Smooth muscle cell (in vitro differentiated cells): ENCODE results near the gene RBM19. TPM values are rescaled to one million over a fixed set of nuclear protein-coding genes. Genes with fewer than 3 reads are reported as not detected.

Source experiments
- DNase-seq: peaks from one replicate; lab custom pipeline; 2025; ENCODE audit not compliant: unreplicated experiment; lab: John Stamatoyannopoulos, UW
- H2AFZ ChIP-seq: fragments of 200-600 bp; sonication (generic); 2 replicates; pipeline ENCODE4 v1.6.0; 2016; ENCODE audit warnings: antibody characterized with exemption, low read depth, mild to moderate bottlenecking
- H3F3A ChIP-seq: fragments of 200-600 bp; sonication (generic); 2 replicates; pipeline ENCODE4 v1.6.0; 2017; ENCODE audit warnings: antibody characterized with exemption, low read depth
- H3K27ac ChIP-seq: fragments of 200-600 bp; sonication (generic); 2 replicates; pipeline ENCODE4 v1.5.1; 2016; ENCODE audit warnings: low read depth, mild to moderate bottlenecking
- H3K27me3 ChIP-seq: fragments of 200-600 bp; sonication (generic); 2 replicates; pipeline ENCODE4 v1.6.1; 2016; ENCODE audit warnings: low read depth, mild to moderate bottlenecking
- H3K36me3 ChIP-seq: fragments of 200-600 bp; sonication (generic); 2 replicates; pipeline ENCODE4 v1.5.1; 2016; ENCODE audit warnings: low read depth
- H3K4me1 ChIP-seq: fragments of 200-600 bp; sonication (generic); 2 replicates; pipeline ENCODE4 v1.5.1; 2016; ENCODE audit warnings: low read depth
- H3K4me2 ChIP-seq: fragments of 200-600 bp; sonication (generic); 2 replicates; pipeline ENCODE4 v1.6.0; 2016; ENCODE audit warnings: mild to moderate bottlenecking
- H3K4me3 ChIP-seq: fragments of 200-600 bp; sonication (generic); 2 replicates; pipeline ENCODE4 v1.5.1; 2016; ENCODE audit warnings: mild to moderate bottlenecking
- H3K79me2 ChIP-seq: fragments of 200-600 bp; sonication (generic); 2 replicates; pipeline ENCODE4 v1.6.0; 2016; ENCODE audit warnings: low read depth, mild to moderate bottlenecking
- H3K9ac ChIP-seq: fragments of 200-600 bp; sonication (generic); 2 replicates; pipeline ENCODE4 v1.6.0; 2016; ENCODE audit warnings: low read depth
- H3K9me3 ChIP-seq: fragments of 200-600 bp; sonication (generic); replicated peaks from 2 replicates; pipeline ENCODE4 v1.5.1; 2016; ENCODE audit warnings: low read depth
- H4K20me1 ChIP-seq: fragments of 200-600 bp; sonication (generic); 2 replicates; pipeline ENCODE4 v1.6.0; 2016; ENCODE audit warnings: low read depth
- WGBS: methylation state at CpG from one replicate; pipeline ENCODE4 v1.1.7; 2016; ENCODE audit warnings: low lambda C conversion rate; 5-methylcytosine and 5-hydroxymethylcytosine counted together
- polyA plus RNA-seq: library from polyadenylated mRNA; unstranded; fragments of >200 nt; fragmentation: Nextera tagmentation; extraction: Ambion mirVana; gene quantifications from 2 replicates; pipeline ENCODE4 v1.2.1, GENCODE V29; 2016
- total RNA-seq: library from RNA; depleted of rRNA; stranded (reverse); fragments of >200 nt; gene quantifications from 2 replicates; pipeline ENCODE4 v1.2.3, GENCODE V29; 2014
- TF ChIP-seq, protein P1 (sequence below): fragments of 200-600 bp; sonication (generic); IDR thresholded peaks from 2 replicates; pipeline ENCODE4 v1.5.1; 2017; ENCODE audit warnings: borderline replicate concordance, mild to moderate bottlenecking, antibody characterized with exemption; ENCODE audit not compliant: insufficient read depth, poor library complexity, severe bottlenecking

RBM19 gene
- total and polyA plus RNA-seq, 2 experiments from 2014 or later: 12.8 to 15.9 TPM

DNA sequence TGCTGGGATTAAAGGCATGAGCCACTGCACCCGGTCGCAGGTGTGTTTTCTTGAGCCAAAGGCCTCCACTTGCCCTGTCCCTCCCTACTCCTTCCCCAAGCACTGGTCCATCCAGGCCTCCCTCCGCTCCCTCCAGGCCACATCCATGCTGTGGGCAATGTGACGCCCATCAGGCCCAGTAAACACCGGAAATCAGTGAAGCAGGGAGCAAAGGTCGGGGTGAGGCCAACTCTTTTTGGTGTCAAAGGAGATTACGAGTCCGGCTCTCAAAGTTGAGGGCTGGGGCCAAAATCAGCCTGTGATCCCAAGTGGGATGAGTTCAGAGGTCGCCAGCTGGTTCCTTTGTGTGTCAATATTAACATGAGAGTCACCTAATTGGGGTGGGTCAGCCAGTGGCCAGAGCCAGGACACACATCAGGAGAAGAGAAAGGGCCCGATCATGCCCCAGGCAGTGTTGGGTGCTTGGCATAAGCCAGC, 195.7 kb downstream of the RBM19 start:
- H3K27ac ChIP-seq: no peak overlapping the region
- no peaks in the 10 kb centered on the region for H3F3A ChIP-seq
- WGBS: 92% methylated on average over 10 of the region's 10 CpGs
- H3K4me3 ChIP-seq: no peak overlapping the region
- no peaks in the 10 kb centered on the region for H3K79me2 ChIP-seq
- no peak overlapping the region for H3K9ac ChIP-seq
- H3K36me3 ChIP-seq: no peaks in the 10 kb centered on the region
- peaks cover 4% of the 10 kb centered on the region for H3K27me3 ChIP-seq
- TF ChIP-seq, protein P1, sequence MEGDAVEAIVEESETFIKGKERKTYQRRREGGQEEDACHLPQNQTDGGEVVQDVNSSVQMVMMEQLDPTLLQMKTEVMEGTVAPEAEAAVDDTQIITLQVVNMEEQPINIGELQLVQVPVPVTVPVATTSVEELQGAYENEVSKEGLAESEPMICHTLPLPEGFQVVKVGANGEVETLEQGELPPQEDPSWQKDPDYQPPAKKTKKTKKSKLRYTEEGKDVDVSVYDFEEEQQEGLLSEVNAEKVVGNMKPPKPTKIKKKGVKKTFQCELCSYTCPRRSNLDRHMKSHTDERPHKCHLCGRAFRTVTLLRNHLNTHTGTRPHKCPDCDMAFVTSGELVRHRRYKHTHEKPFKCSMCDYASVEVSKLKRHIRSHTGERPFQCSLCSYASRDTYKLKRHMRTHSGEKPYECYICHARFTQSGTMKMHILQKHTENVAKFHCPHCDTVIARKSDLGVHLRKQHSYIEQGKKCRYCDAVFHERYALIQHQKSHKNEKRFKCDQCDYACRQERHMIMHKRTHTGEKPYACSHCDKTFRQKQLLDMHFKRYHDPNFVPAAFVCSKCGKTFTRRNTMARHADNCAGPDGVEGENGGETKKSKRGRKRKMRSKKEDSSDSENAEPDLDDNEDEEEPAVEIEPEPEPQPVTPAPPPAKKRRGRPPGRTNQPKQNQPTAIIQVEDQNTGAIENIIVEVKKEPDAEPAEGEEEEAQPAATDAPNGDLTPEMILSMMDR: no peak
- H2AFZ ChIP-seq: no peak overlapping the region
- H3K9me3 ChIP-seq: no peaks in the 10 kb centered on the region
- DNase-seq: no peak
- no peaks in the 10 kb centered on the region for H4K20me1 ChIP-seq
- no peaks in the 10 kb centered on the region for H3K4me1 ChIP-seq
- H3K4me2 ChIP-seq: no peak overlapping the region

DNA sequence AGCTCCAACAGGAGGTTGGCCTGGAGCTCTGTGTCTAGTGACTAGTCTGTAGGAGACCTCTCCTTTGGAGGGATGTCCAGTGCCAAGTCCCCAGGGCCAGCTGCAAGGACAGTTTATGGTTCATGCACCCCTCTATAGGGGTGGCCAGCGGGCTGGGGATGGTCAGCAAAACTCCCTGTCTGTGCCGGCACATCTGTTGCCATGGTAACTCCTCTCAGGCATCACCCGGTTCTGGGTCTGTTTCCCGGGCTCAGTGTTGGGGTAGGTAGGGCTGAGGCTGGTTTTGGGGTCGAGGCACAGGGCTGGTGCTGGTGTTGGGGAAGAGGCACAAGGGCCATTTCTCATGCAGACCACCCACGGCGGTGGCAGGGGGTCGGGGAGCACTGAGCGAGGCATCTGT, 196.8 kb downstream of the RBM19 start:
- 83% methylated on average over 9 of the region's 9 CpGs for WGBS
- no peaks in the 10 kb centered on the region for H3K4me1 ChIP-seq
- H3K27ac ChIP-seq: no peak overlapping the region
- no peaks in the 10 kb centered on the region for H3K9me3 ChIP-seq
- TF ChIP-seq, protein P1: no peak
- H3K79me2 ChIP-seq: no peaks in the 10 kb centered on the region
- no peaks in the 10 kb centered on the region for H3K36me3 ChIP-seq
- H2AFZ ChIP-seq: no peak overlapping the region
- H3F3A ChIP-seq: no peaks in the 10 kb centered on the region
- DNase-seq: no peak
- H3K4me2 ChIP-seq: no peak overlapping the region
- no peak overlapping the region for H3K9ac ChIP-seq
- no peaks in the 10 kb centered on the region for H3K27me3 ChIP-seq
- no peak overlapping the region for H3K4me3 ChIP-seq
- no peaks in the 10 kb centered on the region for H4K20me1 ChIP-seq

DNA sequence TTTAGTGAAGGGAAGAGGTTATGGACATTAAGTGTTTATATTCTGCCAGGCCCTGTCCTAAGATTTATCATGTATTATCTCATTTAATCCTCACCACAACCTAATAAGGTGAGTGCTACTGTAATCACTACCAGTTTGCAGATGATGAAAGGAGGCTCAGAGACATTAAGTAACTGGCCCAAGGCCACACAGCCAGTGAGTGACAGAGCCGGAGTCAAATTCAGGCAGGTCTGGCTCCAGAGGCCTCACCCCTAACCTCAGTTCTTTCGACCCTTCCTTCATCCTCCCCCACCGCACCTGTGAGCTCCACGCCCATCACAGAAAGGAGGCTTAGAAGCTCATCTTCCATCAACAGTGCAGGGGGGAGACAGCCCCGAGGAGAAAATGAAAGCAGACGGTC, 197.3 kb downstream of the RBM19 start:
- Histone ChIP-seq H3K36me3 (no peaks in the 10 kb centered on the region), H3K9ac (no peak overlapping the region), H3K9me3 (no peaks in the 10 kb centered on the region), H2AFZ (no peak overlapping the region), H4K20me1 (no peaks in the 10 kb centered on the region), H3K4me2 (no peak overlapping the region), H3K79me2 (no peaks in the 10 kb centered on the region), H3K27me3 (no peaks in the 10 kb centered on the region), H3K27ac (no peak overlapping the region), H3K4me3 (no peak overlapping the region), H3F3A (no peaks in the 10 kb centered on the region), H3K4me1 (no peaks in the 10 kb centered on the region)
- DNase-seq: no peak
- 92% methylated on average over 6 of the region's 6 CpGs for WGBS
- TF ChIP-seq, protein P1: no peak
